ENCODE results near the gene MTMR12.

- TF ChIP-seq CTCF (IDR thresholded peaks at IDR 0.05) (no peak), POLR2A (IDR thresholded peaks at IDR 0.05) (no peak)
These were observed 46.8 kb downstream of the MTMR12 start for GRCh38 chr5:32265902-32266301.
